ENCODE results near the gene ANK3.

Gene ANK3

GRCh38 chr10:60200012-60200681 is 189.5 kb downstream of the ANK3 start:
- H3K4me1 ChIP-seq (ENCODE audit: control insufficient read depth, insufficient read depth, low read length), result no peaks in the 10 kb centered on the region
- CTCF ChIA-PET, result interaction anchor here (0.6 to 1.1 kb wide), 2 partner anchors 85 to 335 kb away, joined by 3 read pairs; no protein-coding TSS in a partner anchor
- POLR2A ChIA-PET, result no interaction called here
- TF ChIP-seq ZBTB48 (tag by site-specific recombination; IDR thresholded peaks at IDR 0.05), result no peak
- no peak for TF ChIP-seq IKZF3 (tag by site-specific recombination; IDR thresholded peaks at IDR 0.05)
- no peak for TF ChIP-seq ZNF175 (tag by site-specific recombination; IDR thresholded peaks at IDR 0.05)
- TF ChIP-seq ZNF510 (tag by site-specific recombination; IDR thresholded peaks at IDR 0.05; ENCODE audit: insufficient replicate concordance), result no peak
- no peak for TF ChIP-seq KLF16 (tag by site-specific recombination; IDR thresholded peaks at IDR 0.05)
- no peak for TF ChIP-seq ZNF580 (tag by site-specific recombination; IDR thresholded peaks at IDR 0.05)
- no peak for TF ChIP-seq ZBTB26 (tag by site-specific recombination; optimal IDR thresholded peaks at IDR 0.05)
- TF ChIP-seq ZNF266 (tag by site-specific recombination; IDR thresholded peaks at IDR 0.05; ENCODE audit: low read depth), result no peak
- TF ChIP-seq HOXC10 (CRISPR knock-in tag; IDR thresholded peaks at IDR 0.05), result no peak
- H3K36me3 ChIP-seq (ENCODE audit: control insufficient read depth in 2 of 2, insufficient read depth in 1 of 2, low read length in 2 of 2), result peaks cover 0 to 7% of the 10 kb centered on the region in 2 experiments; a peak in 1 of 3 replicates
- H3K27ac ChIP-seq (ENCODE audit: extremely low read depth, low read depth, low read length), result no peak overlapping the region
- H3K4me3 ChIP-seq (ENCODE audit: low read depth, low read length), result no peak overlapping the region
- H3K9me3 ChIP-seq (ENCODE audit: control insufficient read depth, insufficient read depth, low read depth, low read length), result no peaks in the 10 kb centered on the region

- Histone ChIP-seq H3K4me1 (ENCODE audit: control insufficient read depth, insufficient read depth, low read length) (no peaks in the 10 kb centered on the region), H3K36me3 (ENCODE audit: control insufficient read depth in 2 of 2, insufficient read depth in 1 of 2, low read length in 2 of 2) (peaks cover 0 to 7% of the 10 kb centered on the region in 2 experiments; a peak in 1 of 3 replicates), H3K9me3 (ENCODE audit: control insufficient read depth, insufficient read depth, low read depth, low read length) (no peaks in the 10 kb centered on the region), H3K4me3 (ENCODE audit: low read depth, low read length) (no peak overlapping the region), H3K27ac (ENCODE audit: extremely low read depth, low read depth, low read length) (no peak overlapping the region)
- POLR2A ChIA-PET, result no interaction called here
- TF ChIP-seq ZNF791 (tag by site-specific recombination; IDR thresholded peaks at IDR 0.05) (no peak), ZNF600 (tag by site-specific recombination; IDR thresholded peaks at IDR 0.05) (no peak), ZSCAN23 (tag by site-specific recombination; IDR thresholded peaks at IDR 0.05) (no peak), TSHZ1 (tag by site-specific recombination; IDR thresholded peaks at IDR 0.05; ENCODE audit: borderline replicate concordance) (no peak), REPIN1 (tag by site-specific recombination; IDR thresholded peaks at IDR 0.05; ENCODE audit: low read depth) (no peak), ZBTB17 (tag by site-specific recombination; IDR thresholded peaks at IDR 0.05) (no peak), FEZF1 (tag by site-specific recombination; IDR thresholded peaks at IDR 0.05) (no peak), INSM2 (tag by site-specific recombination; IDR thresholded peaks at IDR 0.05) (no peak), ZNF280C (tag by site-specific recombination; IDR thresholded peaks at IDR 0.05) (no peak), HIC1 (tag by site-specific recombination; IDR thresholded peaks at IDR 0.05) (no peak), HOXA7 (CRISPR knock-in tag; IDR thresholded peaks at IDR 0.05; ENCODE audit: borderline replicate concordance) (no peak), ZBTB21 (tag by site-specific recombination; IDR thresholded peaks at IDR 0.05) (no peak), ZNF366 (tag by site-specific recombination; conservative IDR thresholded peaks at IDR 0.05) (no peak), SCRT2 (tag by site-specific recombination; IDR thresholded peaks at IDR 0.05) (no peak)
- CTCF ChIA-PET, result interaction anchor here (0.6 to 1.9 kb wide), 5 partner anchors 11 to 572 kb away, joined by 3 to 15 read pairs (median 3); no protein-coding TSS in a partner anchor
Observed at GRCh38 chr10:60197206-60197605, 192.5 kb downstream of the ANK3 start.
